GM19238 (cell line): ENCODE results near the gene DMD.
"Not testable (repeated sequence)": the region's sequence is repeated elsewhere in the genome, so short reads cannot be mapped to it uniquely, and the experiment has no call there.

Source experiments
- DNase-seq: peaks from one replicate; pipeline ENCODE4 v3.0.0; 2011; ENCODE audit warnings: low spot score; ENCODE audit not compliant: insufficient read length

The DMD gene

DNA sequence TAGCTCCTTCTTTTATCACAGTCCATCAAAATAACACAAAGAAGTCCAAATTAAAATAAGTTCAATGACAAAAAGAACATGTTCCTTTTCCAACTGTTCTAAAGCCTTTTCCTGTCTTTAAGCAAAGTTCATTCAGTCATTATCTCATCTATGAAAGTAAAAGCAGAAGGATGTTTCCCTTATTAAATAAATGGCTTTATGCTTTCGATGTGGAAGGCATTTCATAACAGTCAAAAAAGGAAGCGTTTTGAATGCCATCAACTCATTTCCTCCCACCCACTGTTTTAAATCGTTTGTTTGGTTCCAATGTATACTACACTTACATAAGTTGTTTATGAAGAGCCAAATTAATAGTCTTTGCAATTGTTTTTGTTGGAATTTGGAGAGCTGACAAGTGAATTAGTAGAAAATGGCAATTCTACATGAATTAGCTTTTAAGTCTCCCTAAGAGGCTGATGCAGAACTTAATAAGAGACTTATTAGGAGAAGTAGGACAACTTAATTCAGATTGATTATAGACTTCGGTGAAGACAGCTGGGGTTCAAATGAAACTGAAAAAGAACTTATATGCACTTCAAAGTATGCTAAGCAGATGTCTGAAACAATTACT, 1746.9 kb downstream of the DMD start:
- DNase-seq, result no peak

DNA sequence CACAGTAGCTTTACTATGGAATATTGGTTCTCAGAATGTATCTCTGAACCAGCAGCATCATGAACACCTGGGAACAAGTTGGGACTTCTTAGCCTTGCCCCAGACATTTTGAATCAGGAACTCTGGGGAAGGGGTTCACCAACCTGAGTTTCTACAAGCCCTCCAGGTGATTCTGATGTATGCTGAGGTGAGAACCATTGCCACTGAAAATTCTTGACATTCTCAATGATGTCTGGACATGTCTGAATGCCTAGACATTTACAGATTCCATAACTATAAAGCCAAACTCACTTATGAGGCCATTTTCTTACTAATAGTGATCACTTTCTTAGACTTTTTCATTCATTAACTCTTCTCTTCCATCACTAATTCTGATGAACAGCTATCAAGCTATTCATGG, 1750.1 kb downstream of the DMD start:
- DNase-seq, result no peak

DNA sequence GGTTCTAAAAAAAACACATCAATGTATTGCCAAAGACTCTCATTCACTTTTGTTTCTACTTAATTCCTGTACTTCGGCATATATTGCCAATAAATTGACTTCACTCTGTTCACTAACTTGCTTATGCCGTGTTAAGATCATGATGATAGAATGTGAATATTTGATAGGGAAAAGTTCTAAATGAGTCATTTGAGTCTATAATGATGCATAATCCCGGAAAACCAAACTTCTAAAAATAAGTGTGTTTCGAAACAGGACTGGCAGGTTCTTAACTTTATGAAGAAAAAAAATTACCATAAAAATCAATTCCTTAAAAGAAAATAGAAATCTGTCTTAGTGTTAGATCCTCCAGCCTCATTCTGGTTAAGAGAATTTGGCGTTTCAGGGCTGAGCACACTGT, 1752.0 kb downstream of the DMD start:
- DNase-seq, result no peak

DNA sequence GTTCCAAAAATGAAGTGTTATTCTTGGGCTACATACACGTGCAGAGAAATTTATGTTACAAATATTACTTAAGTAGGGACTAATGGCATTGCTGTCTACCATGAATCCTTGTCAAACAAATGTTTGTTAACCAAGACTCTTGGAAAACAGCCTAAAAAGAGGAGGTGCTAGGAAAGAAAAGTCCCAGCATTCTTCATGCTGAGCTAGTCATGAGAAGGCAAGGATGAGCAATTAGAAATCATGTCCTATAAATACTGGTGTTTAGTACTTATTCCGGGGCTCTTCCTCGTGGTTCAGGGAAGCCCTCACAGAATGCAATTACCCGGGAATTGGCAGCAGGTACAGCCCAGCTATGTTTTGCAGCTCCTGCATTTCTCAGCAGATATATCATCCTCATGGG, 1761.4 kb downstream of the DMD start:
- DNase-seq, result no peak

DNA sequence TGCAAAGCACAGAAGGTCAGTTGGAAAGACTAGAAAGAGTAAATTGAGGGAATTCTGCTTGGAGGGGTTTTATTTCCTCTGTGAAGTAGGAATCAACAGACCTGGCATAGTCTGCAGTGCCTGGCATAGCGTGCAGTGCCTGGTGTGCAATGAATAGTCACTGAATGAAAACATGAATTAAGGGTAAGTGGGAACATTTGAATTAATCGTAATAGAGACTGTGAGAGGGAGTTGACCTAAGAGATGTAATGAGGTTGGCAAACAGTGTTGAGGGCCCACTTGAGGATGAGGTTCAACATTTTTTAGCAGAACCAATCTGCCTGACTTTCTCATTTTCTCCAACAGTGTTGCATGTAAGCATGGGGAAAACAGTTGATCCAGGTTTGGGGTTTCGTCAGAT, 1762.3 kb downstream of the DMD start:
- no peak for DNase-seq

DNA sequence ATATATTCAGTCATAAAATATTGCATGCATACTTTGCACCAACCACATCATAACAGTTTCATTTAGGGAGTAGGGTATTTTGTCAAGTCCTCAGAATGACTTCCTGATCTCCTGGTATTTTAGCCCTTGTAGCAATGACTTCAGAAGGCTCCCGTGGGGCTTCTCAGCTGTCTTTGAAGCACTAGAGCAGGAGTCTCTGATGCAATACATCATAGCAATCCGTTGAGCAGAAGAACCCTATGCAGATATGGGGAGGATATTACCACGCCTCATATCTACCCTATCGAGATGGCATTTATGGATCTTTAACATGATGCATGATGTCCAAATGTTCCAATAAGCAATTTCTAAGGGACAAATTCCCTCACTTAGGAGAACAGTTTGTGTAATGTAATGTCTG, 1765.8 kb downstream of the DMD start:
- DNase-seq, result no peak

DNA sequence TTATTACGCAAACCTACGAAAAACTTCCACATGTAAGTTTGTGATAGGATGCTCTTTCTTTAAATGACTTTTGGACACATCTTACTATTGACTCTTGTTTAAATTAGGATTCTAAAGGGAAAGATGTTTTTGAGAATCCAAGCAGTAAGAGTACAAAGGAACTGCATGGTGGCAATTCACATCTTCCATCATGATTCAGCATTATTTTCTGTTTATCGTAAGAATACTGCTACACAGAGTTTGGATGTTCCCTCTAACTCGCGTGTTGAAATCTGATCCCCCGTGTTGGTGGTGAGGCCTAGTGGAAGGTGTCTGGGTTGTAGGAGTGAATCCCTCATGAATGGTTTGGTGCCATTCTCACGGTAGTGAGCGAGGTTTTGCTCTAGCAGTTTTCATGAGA, 1767.7 kb downstream of the DMD start:
- no peak for DNase-seq

DNA sequence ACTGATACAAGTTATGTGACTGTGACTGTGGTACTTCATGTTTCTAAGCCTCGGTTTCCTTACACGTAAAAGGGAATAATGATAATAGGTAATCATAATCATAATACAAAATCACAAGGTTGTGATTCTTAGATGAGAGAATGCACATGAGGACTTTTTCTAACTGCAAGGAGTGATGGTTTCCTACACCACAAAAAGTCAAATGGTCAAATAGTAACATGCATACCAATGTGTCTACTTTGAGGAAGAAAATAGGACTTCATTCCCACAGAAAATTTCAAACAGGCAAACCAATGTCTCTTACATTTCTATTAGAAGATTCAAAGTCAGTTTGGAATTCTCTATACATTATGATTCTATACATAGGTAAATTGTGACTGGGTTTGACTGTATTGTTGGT, 1770.8 kb downstream of the DMD start:
- no peak for DNase-seq

DNA sequence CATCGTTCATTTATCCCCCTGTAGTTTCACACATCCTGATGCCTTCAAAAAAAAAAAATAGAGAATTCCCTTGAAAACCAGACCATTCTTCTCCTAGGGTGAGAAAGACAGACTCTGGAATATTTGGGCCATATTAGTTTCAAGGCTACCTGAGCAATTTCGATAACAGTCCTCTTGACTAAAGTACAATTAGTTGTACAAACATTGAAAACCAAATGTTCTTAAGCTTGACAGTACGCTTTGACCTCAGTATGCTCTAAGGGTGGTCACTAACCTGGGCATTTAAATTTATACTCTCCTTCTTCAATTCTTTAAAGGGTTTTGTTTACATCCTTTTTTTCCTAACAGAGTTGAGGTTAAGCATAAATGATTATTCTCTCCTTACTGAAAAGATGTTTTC, 1774.9 kb downstream of the DMD start:
- no peak for DNase-seq

DNA sequence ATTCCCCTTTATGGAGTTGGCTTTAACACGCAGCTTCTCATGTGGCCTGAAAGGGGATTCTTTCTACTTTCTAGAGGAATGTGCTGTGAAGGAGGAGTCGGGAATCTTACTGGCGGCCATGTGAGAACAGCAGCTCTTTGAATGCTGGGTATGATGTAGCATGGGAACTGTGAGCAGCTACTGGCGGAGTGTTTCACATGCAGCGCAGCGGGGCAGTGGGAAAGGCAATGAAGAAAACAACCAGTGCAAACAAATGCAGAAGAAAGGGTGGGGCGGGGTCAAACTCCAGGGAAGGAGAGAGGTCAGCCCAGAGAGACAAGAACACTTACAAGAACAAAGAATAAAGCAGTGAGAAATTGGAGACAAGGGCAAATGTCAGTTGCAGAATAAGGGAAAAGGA, 1775.8 kb downstream of the DMD start:
- DNase-seq, result no peak

DNA sequence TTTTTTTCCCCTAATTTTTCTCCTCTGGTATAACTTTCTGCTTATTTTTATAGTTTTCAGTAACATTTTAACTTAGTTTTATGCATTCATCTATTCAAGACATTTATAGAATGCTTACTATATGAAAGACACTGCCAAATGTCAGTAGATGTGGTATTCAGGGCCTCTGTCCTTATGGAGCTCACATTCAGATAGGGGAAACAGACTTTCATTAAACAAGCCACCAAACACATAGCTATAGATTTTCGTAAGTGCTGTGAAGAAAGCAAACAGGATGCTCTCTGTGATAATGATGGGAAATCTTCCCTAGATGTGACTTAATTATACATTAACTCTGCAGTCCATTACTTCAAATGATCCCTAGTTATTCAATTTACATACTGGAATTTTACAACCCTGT, 1777.5 kb downstream of the DMD start:
- no peak for DNase-seq

DNA sequence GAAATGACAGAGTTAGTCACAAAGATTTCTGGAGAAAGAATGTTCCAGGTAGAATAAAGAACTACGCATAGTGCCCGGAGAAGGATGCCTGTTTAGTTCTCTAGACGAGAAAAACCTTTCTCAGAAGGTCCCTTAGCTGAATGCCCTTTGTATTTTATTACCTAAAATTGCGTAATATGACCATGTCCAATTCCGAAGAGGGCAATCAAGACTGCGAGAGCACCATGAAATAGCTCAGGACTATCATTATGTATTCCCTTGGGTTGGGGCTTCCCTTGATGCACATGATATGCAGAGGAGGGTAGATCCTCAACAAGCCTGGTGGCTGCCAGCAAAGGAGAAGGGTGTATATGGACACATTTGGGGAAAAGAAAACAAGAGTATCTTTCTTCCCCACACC, 1781.4 kb downstream of the DMD start:
- no peak for DNase-seq

DNA sequence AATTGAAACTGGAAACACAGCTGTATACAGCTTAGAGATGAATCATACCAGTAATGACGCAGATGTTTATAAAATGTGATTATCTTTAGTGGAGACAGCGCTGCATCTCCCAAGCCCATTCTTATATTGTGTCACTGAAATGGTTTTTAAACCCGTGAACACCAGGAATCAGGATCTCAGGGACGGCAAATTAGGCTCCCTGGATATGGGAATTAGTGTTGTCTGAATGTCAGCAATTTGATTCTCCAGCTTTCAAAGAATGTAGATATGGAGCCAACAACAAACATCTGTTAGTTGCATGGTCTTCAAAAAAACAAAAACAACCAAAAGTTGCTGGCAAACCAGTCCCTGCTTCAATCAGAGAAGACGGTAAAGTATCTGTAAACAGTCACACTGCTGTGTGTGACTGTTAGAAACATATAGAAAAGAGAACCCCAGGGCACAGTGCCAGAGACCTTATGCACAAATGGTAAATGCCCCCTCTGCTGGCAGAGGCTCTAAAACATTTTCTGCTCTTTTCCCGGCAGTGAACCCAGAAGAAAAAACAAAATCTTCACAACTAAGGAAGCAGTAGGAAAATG, 1787.7 kb downstream of the DMD start:
- no peak for DNase-seq

DNA sequence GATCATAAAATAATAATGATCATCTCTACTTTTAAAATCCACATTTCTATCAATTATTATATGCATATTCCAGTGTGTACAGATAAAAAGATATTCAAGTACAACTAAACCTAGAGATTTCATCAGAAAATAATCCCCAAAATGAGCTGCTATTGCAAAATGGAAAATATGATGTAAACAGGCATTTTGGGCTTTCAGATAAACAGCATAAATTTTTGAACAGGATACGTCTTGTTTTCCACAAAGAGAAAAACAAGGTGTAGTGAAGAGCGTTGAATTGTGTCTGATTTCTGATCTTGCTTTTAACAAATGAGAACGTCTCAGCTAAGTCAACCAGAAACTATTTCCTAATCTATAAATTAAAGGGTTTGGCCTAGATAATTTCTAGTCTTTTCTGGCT, 1789.9 kb downstream of the DMD start:
- no peak for DNase-seq

DNA sequence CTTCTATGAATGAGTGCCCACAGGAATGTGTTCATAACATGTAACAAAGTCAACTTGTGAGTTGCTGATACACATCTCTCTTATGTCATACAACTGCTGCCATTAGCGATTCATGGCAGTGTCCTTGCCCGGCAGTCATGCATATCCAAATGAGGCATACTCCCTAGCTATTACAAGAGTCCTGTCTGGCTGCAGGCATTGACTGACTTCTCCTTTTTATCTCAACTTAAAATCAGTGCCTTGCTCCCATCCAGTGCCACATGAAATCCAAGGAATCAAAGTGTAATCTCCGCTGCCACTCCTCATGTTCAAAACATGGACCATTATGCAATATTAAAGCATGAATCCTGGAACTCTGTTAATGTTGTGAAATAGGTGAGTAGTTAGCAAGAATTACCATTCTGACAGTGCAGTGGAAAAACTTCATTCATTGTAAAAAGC, 1790.6 kb downstream of the DMD start:
- DNase-seq, result no peak

DNA sequence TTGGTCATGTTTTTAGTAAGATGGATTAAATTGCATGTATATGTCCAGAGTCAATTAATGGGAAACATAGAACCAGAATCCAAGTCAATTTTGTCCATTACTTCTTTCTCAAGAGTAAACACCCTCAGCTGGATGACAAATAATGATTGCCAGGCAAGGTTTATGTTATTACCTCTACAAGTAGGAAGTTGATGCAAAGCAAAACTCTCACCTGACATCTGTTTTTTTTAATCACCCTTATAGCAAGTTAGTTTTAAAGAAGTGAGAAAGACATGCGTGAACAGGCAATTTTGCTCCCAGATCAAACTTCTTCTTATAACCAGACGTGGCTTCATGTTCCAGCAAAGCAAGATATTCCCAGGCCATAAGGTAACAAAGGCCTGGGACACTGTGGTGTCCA, 1791.0 kb downstream of the DMD start:
- DNase-seq, result no peak

DNA sequence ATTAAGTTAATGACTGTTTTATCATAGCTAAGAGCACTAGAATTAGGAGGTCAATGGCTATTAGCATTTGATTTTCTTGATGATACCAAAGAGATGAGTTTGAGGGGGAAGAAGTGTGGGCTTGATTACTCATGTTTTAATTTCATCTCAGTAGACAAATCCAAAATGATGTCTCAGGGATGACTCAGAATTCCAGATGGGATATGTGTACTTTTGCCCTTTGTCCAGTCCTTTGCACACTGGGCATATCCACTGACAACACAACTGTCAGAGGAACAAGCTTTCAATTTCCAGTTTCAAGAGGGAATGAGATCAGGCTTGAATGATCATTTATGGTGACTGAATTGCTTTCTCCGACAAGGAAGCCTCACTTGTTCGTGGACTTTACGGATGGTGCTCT, 1814.2 kb downstream of the DMD start:
- DNase-seq, result no peak

DNA sequence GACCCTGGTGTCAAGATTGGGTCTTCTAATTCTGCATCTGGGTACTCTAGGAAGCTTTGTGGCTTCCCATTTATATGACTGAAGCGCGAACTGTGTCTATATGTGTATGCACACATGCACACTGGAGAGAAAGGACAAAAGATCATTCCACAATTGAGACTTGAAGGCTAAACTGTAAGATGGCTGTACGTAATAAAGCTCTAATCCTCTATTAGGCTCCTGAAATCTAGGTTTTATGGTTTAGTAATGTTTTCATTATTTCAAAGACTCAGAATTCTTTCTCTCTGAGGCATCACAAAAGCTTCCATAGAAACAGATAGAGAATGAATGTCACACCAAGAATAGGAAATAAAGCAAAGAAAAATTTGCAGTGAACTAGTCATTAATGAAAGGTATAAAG, 1818.8 kb downstream of the DMD start:
- DNase-seq, result no peak

DNA sequence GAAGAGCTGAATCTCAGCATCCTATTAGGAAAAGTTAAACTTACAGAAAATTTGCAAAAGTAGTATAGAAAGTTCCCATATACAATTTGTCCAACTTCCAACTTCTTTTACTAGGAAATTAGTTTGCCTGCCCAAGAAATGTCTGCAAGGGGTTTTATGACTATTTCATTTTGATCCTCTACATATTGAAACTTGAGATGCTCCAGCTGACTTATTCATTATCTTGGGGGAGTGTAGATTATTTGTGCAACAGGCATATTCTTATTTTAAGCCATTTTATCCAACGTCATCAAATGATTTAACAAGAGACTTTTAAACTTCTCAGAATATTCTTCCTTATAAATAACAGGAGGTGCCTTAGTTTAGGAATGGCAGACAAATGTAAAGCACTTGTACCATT, 1822.4 kb downstream of the DMD start:
- DNase-seq, result no peak

DNA sequence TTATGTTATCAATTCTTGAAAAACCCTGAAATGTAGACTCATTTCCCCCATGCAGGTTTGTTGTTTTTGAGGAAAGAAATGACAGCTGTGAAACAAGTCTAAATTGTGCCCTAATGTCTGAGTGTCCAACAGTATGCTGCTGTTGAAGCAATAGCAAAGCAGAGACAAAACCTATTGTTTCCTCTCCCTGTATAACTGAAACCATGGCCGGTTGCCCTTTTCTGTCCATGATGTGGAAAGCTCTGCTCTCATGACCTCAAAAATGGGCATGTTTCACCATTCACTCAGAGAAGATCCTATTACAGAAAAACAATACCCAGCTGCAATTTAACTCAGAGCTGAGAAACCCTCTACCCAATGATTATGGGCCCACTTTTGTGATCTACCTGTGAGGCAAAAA, 1826.9 kb downstream of the DMD start:
- no peak for DNase-seq

DNA sequence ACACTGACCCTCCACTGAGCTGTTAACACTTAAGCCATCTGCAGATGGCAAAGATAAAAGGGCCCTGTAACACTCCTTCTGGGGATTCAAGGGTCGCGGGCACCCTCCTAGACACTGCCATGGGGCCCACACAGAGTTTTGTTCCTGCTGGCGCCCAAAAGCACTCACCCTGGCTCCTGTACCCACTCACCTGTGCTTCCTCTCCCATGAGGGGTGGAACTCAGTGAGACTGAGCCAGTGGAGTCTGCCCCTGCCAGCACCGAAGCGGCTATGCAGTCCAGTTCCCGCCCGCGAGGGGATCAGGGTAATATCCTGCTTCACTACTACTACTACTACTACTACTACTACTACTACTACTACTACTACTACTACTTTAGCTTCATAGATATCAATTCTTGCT, 1827.4 kb downstream of the DMD start:
- no peak for DNase-seq

DNA sequence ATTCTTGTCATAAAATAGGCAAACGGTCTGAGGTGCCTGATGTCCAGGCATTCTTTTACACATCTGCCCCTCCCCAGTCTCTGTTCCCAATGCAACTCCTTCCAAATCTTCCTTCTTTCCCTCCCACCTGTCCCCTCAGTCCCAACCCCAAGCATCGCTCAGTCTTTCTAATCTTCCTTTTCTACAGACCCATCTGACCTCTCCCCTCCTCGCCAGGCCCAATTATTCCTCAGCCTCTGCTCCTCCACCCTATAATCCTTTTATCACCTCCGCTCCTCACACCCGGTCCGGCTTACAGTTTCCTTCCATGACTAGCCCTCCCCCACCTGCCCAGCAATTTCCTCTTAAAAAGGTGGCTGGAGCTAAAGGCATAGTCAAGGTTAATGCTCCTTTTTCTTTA, 1832.4 kb downstream of the DMD start:
- DNase-seq, result not testable (repeated sequence)

DNA sequence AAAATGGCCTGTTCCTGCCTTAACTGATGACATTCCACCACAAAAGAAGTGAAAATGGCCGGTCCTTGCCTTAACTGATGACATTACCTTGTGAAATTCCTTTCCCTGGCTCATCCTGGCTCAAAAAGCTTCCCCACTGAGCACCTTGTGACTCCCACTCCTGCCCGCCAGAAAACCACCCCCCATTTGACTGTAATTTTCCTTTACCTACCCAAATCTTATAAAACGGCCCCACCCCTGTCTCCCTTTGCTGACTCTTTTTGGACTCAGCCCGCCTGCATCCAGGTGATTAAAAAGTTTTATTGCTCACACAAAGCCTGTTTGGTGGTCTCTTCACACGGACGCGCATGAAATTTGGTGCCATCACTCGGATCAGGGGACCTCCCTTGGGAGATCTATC, 1833.5 kb downstream of the DMD start:
- not testable (repeated sequence) for DNase-seq
